HFFc6 (cell line): ENCODE measurements around the gene OSGEP. TPM values are rescaled to one million over a fixed set of nuclear protein-coding genes. Genes with fewer than 3 reads are reported as not detected.

ENCODE experiments used
- DNase-seq: peaks from one replicate; pipeline ENCODE4 v3.0.0-alpha.2; 2018
- H3K27ac Mint-ChIP-seq: 2 replicates; pipeline ENCODE4 v1.8.0; 2020; ENCODE audit warnings: mild to moderate bottlenecking, mixed read lengths
- H3K27me3 Mint-ChIP-seq: 2 replicates; pipeline ENCODE4 v1.8.0; 2021; ENCODE audit warnings: mild to moderate bottlenecking, moderate library complexity, mixed read lengths; ENCODE audit not compliant: insufficient read depth
- H3K36me3 Mint-ChIP-seq: 2 replicates; pipeline ENCODE4 v1.8.0; 2021; ENCODE audit warnings: low read depth, mixed read lengths
- H3K4me1 Mint-ChIP-seq: 2 replicates; pipeline ENCODE4 v1.8.0; 2020; ENCODE audit warnings: low read depth, mixed read lengths
- H3K4me3 Mint-ChIP-seq: 2 replicates; pipeline ENCODE4 v1.8.0; 2020; ENCODE audit warnings: mild to moderate bottlenecking, moderate library complexity, mixed read lengths
- H3K9me3 Mint-ChIP-seq: 2 replicates; pipeline ENCODE4 v1.8.0; 2020; ENCODE audit warnings: mild to moderate bottlenecking, mixed read lengths
- total RNA-seq, 6 experiments: library from RNA; stranded (reverse); fragmentation: NEBNext Ultra II Directional; extraction: Animal tissue kit (Norgen Biotek cat#: 25700); gene quantifications; 2 replicates in 1 of 6; 3 replicates in 5 of 6; pipeline ENCODE4 v1.2.3, GENCODE V29; 2021
- TF ChIP-seq, protein P1 (sequence below): fragments of 200-600 bp; sonication (generic); IDR thresholded peaks from 2 replicates; pipeline ENCODE4 v1.5.0; 2021; ENCODE audit warnings: antibody characterized with exemption, mild to moderate bottlenecking

Gene OSGEP
- total RNA-seq, 6 experiments from 2014 or later = 26.4 to 33.8 (median 30.7) TPM

DNA sequence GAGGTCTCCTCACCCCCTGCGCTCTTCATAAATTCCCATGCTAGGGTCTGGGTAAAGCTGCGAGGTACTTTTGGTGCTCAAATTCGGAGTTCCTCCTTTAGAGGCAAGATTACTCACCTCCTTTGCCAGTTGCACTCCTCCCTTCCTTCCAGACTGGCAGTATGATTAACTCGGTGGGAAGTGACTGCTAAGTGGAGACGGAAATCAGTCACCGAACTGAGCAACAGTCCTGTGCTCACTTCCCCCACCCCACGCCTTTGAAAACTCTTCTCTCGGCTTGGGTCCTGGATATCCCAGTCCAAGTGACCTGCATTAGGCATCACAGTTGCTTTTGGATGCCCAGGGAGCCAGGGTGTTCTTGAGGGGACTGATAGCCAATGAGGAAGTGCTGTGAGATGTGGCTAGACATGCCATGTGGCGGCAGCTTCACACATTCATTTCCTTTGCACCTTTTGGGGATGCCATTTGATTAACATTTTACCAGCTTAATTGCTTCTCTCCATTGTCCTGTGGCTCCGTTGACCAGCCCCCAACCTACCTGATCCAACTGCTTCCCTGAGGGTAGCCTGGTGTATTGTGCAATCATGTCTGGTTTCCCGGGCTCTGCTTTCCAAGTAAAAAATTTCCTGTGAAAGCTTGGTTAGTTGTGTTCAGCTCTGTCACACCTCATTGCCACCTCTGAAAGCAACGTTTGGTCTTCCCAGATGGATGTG lies 15.4 kb upstream of the OSGEP start:
- TF ChIP-seq, protein P1, sequence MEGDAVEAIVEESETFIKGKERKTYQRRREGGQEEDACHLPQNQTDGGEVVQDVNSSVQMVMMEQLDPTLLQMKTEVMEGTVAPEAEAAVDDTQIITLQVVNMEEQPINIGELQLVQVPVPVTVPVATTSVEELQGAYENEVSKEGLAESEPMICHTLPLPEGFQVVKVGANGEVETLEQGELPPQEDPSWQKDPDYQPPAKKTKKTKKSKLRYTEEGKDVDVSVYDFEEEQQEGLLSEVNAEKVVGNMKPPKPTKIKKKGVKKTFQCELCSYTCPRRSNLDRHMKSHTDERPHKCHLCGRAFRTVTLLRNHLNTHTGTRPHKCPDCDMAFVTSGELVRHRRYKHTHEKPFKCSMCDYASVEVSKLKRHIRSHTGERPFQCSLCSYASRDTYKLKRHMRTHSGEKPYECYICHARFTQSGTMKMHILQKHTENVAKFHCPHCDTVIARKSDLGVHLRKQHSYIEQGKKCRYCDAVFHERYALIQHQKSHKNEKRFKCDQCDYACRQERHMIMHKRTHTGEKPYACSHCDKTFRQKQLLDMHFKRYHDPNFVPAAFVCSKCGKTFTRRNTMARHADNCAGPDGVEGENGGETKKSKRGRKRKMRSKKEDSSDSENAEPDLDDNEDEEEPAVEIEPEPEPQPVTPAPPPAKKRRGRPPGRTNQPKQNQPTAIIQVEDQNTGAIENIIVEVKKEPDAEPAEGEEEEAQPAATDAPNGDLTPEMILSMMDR = no peak
- Mint-ChIP-seq H3K27ac (peak overlapping the region; percentile 95), H3K4me1 (peaks cover 33% of the 10 kb centered on the region), H3K27me3 (peaks cover 11% of the 10 kb centered on the region), H3K9me3 (no peaks in the 10 kb centered on the region), H3K4me3 (peak overlapping the region; percentile 97), H3K36me3 (peaks cover 18% of the 10 kb centered on the region)
- peak; percentile 65 for DNase-seq

DNA sequence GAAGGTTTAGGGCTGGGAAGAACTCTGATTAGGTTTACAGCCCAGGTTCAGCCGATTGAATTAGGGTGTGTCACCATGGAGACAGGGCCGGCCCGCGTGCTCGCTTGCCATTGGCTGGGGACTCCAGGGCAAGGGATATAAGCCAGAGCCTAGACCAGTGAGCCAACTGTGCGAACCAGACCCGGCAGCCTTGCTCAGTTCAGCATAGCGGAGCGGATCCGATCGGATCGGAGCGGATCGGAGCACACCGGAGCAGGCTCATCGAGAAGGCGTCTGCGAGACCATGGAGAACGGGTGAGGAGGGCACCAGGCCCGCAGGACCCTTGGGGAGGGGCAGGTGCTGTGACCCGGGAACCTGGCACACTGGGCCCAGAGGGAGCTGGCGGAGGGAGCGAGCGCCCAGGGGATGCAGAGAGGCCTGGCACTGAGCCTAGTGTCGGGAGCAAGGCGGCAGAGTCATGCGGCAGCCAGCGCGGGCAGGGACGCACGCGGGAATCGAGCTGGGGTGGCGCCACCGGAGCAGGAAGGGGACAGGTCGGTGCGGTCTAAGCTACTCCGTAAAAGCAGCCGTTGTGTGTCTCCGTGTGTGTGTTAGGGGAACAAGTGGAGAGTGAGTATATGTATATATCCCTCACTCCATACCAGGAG lies 14.8 kb upstream of the OSGEP start, which contains the start of gene PNP:
PNP (plus strand) TSS at position 165 of the 648 bp plus-strand sequence; CDS start at position 284, 119 bp downstream.
- H3K9me3 Mint-ChIP-seq = no peaks in the 10 kb centered on the region
- H3K4me3 Mint-ChIP-seq = peak within 1 kb of the TSS; percentile 97
- peaks cover 11% of the 10 kb centered on the region for H3K27me3 Mint-ChIP-seq
- TF ChIP-seq, protein P1 = no peak
- peaks cover 33% of the 10 kb centered on the region for H3K4me1 Mint-ChIP-seq
- DNase-seq = peak; percentile 91
- peak within 1 kb of the TSS; percentile 95 for H3K27ac Mint-ChIP-seq
- peaks cover 11% of the 10 kb centered on the region for H3K36me3 Mint-ChIP-seq

GRCh38 chr14:20468764-20469241 lies 14.2 kb upstream of the OSGEP start:
- Mint-ChIP-seq H3K36me3 (peaks cover 5% of the 10 kb centered on the region), H3K4me1 (peaks cover 27% of the 10 kb centered on the region), H3K9me3 (no peaks in the 10 kb centered on the region), H3K27me3 (peaks cover 11% of the 10 kb centered on the region), H3K4me3 (peak overlapping the region; percentile 97), H3K27ac (peak overlapping the region; percentile 95)
- no peak for DNase-seq
- TF ChIP-seq, protein P1 = no peak

- peaks cover 26% of the 10 kb centered on the region for H3K4me1 Mint-ChIP-seq
- H3K27ac Mint-ChIP-seq = peak within 1 kb of the TSS; percentile 89
- peak; percentile 100 for DNase-seq
- peaks cover 16% of the 10 kb centered on the region; the same call in 1 of the 2 replicates for H3K36me3 Mint-ChIP-seq
- TF ChIP-seq, protein P1 = no peak
- H3K4me3 Mint-ChIP-seq = peak within 1 kb of the TSS; percentile 96
- peaks cover 9% of the 10 kb centered on the region for H3K27me3 Mint-ChIP-seq
- no peaks in the 10 kb centered on the region for H3K9me3 Mint-ChIP-seq
These were observed 6.9 kb upstream of the OSGEP start, which contains the start of gene PIP4P1 for GRCh38 chr14:20461225-20462141. Gene PIP4P1 (minus strand): TSS chr14:20461434. CDS start chr14:20461325, 109 bp downstream.
